ENCODE data around the gene ZBTB48.

Gene ZBTB48

GRCh38 chr1:6574025-6574620 is 5.7 kb upstream of the ZBTB48 start:
- no peak for FAIRE-seq

DNA sequence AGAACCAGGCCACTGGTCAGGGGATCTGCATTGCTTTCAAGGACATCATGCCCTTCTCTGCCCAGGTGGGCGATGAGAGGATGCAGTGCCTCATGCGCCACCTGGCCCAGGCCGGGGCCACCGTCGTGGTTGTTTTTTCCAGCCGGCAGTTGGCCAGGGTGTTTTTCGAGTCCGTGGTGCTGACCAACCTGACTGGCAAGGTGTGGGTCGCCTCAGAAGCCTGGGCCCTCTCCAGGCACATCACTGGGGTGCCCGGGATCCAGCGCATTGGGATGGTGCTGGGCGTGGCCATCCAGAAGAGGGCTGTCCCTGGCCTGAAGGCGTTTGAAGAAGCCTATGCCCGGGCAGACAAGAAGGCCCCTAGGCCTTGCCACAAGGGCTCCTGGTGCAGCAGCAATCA is 5.0 kb upstream of the ZBTB48 start:
- no peak for FAIRE-seq

- no peak for FAIRE-seq
Observed at GRCh38 chr1:6577831-6578525, 1.8 kb upstream of the ZBTB48 start.

- FAIRE-seq, result no peak
Observed at GRCh38 chr1:6578624-6579373, 995 bp upstream of the ZBTB48 start.

DNA sequence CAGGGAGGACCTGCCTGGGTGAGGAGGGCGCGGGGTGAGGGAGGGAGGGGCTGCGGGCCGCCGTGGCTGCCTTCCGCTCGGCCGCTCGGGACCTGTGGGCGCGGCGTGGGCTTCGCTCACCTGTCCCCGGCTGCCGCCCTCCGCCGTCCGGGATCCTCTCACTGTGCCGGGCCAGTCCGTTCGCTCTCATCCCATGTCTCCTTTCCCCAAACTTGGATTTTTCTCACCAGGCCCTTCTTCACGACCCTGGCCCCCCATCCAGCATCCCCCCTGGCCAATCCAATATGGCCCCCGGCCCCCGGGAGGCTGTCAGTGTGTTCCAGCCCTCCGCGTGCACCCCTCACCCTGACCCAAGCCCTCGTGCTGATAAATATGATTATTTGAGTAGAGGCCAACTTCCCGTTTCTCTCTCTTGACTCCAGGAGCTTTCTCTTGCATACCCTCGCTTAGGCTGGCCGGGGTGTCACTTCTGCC is 362 bp downstream of the ZBTB48 start:
- no peak for FAIRE-seq

GRCh38 chr1:6580593-6581409 is 1.0 kb downstream of the ZBTB48 start:
- no peak for FAIRE-seq

- no peak for FAIRE-seq
Observed at GRCh38 chr1:6581561-6582305, 1.9 kb downstream of the ZBTB48 start.

- no peak for FAIRE-seq
Observed at GRCh38 chr1:6582370-6582769, 2.6 kb downstream of the ZBTB48 start.

DNA sequence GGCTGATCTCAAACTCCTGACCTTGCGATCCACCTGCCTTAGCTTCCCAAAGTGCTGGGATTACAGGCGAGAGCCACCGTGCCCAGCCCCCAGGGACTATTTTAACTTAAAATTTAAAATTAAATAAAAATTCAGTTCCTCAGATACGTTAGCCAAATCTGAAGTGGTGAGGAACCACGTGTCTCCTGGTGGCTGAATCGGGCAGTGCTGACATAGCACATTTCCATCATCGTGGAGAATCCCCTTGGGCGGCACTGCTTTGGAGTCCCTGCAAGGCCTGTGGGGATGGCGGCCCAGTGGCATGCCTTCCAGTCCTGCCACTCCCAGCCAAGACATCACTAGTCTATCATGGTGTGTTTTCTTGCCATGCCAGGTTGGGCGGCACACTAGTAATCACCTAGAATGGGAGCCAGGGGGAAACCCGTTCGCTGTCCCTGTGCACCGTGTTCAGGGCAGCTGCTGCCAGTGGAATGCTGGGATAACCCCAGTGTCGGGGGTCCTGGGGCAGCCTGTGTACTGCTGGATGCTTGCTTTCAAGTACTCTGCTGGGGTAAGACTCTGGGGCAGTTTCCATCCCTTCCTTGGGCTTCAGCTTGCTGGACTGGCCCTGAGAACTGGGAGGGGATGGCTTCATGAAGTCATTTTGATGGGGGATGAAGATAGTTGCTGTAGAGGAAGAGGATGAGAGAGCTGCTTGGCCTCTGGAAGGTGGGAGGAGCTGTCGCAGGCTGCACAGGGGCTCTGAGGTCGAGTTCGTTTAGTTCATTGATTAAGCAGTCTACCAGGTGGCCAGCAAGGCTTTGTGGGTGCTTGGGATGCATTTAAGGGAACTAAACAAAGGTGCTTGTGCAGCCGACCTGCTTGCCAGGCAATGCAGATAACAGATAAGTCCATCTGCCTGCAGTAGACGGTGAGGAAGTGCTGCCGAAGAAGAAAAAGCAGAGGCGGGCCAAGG is 4.6 kb downstream of the ZBTB48 start:
- no peak for FAIRE-seq

GRCh38 chr1:6585081-6585722 is 5.4 kb downstream of the ZBTB48 start:
- FAIRE-seq, result no peak

- FAIRE-seq, result no peak
Observed at GRCh38 chr1:6585841-6586240, 6.0 kb downstream of the ZBTB48 start.

DNA sequence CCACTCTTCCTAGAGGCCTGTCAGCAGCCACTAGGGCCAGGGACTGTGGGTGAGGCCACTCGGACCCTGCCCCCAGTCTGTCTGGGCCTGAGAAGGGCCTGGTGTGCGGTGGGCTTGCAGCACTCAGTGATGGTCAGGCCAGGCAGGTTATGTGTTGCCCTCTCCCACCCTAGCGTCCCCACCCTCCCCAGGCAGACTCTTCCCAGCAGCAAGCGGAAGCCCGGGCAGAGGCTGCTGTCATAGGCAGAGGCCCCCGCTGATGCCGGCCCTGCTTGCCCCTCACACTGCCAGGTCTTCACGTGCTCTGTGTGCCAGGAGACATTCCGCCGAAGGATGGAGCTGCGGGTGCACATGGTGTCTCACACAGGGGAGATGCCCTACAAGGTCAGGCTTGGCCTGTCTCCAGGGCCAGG is 6.6 kb downstream of the ZBTB48 start:
- FAIRE-seq, result no peak

GRCh38 chr1:6587261-6588005 is 7.6 kb downstream of the ZBTB48 start:
- no peak for FAIRE-seq

DNA sequence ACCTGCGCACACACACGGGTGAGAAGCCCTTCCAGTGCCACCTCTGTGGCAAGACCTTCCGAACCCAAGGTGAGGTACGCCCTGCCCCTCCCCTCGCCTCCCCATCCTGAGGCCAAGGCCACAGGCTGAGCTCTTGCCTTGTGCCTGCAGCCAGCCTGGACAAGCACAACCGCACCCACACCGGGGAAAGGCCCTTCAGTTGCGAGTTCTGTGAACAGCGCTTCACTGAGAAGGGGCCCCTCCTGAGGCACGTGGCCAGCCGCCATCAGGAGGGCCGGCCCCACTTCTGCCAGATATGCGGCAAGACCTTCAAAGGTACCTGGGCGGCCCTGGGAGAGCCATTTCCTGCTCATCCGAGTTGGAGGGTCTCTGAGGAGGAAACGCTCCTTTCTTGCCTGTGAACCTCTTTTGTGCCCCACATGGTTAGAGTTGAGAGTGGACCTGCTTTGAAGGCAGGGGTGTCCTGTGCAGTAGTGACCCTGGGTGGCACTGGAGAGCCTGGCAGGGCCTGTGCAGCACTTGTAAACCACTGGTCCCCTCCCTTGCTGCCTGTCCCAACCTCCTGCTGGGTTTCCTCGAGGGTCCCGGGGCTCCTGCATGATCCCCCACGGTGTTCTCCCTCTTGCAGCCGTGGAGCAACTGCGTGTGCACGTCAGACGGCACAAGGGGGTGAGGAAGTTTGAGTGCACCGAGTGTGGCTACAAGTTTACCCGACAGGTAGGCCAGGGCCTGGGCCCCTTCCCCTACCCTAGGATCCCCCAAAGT is 8.5 kb downstream of the ZBTB48 start:
- no peak for FAIRE-seq

DNA sequence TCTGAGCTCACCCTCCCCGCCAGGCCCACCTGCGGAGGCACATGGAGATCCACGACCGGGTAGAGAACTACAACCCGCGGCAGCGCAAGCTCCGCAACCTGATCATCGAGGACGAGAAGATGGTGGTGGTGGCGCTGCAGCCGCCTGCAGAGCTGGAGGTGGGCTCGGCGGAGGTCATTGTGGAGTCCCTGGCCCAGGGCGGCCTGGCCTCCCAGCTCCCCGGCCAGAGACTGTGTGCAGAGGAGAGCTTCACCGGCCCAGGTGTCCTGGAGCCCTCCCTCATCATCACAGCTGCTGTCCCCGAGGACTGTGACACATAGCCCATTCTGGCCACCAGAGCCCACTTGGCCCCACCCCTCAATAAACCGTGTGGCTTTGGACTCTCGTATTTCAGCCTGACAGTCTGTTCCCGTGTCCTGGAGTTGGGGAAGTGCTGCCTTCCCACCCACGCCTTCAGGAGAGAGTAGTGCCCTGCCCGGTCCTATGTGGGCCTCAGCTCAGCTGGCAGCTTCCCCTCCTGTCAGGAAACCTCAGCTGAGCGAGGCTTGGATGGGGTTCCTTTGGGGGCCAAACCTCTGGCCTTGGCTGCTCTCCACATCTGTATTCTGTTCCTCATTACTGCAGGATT is 9.2 kb downstream of the ZBTB48 start:
- FAIRE-seq, result no peak

DNA sequence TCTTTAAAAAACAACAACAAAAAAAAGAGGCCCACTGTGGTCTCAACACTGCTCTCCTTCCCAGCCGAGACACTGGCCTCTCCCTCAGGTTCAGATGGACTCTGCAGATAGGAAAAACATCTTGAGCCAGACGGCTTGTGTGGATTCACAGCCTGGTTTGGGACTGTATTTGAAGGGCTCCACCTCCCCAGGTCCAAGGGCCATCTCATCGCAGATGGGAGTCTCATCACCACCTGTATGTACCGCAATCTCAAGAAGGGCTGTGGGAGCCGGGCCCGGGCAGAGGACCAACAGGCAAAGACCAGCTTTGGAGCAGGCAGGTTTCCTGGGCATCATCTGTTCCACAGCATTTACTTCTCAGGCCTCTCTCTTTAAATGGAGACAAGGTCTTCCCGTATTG is 10.3 kb downstream of the ZBTB48 start:
- FAIRE-seq, result no peak

- no peak for FAIRE-seq
Observed at GRCh38 chr1:6591222-6591621, 11.4 kb downstream of the ZBTB48 start.

GRCh38 chr1:6591644-6592043 is 11.8 kb downstream of the ZBTB48 start:
- no peak for FAIRE-seq

- no peak for FAIRE-seq
Observed at GRCh38 chr1:6592441-6592840, 12.6 kb downstream of the ZBTB48 start.
